Activated effector memory CD4-positive, alpha-beta T cell treated with Interleukin-2 at 50 U/mL for 16 hours (primary cell): ENCODE data around the gene IRS1.

ENCODE experiments used
- DNase-seq: peaks from one replicate; pipeline ENCODE4 v3.0.0-alpha.2; 2020

Gene IRS1

GRCh38 chr2:226720948-226721347 lies 78.7 kb downstream of the IRS1 start:
- DNase-seq: no peak

GRCh38 chr2:226717719-226718118 lies 81.9 kb downstream of the IRS1 start:
- DNase-seq: no peak

GRCh38 chr2:226716126-226716525 lies 83.5 kb downstream of the IRS1 start:
- DNase-seq: no peak

DNA sequence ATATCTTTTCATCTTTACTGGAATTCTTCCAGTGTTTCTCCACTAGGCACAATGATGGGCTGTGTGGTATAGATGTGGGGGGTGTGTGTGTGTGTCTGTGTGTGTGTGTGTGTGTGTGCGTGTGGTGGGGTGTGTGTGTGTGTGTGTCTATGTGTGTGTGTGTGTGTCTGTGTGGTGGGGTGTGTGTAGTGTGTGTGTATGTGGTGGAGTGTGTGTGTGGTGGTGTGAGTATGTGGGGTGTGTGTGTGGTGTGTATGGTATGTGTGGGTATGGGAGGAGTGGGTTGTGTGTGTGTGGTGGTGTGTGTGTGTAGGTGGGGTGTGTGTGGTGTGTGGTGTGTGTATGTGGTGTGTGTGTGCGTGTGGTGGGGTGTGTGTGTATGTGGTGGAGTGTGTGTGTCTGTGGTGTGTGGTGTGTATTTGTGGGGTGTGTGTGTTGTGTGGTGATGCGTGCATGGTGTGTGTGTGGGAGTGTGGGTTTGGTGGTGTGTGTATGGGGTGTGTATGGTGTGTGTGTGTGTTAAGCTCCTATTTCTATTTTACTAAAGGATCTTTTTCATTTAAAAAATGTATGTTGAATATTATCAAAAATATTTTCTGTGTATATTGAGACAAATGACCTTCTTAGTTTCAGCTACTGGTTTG lies 84.2 kb downstream of the IRS1 start:
- DNase-seq: no peak

DNA sequence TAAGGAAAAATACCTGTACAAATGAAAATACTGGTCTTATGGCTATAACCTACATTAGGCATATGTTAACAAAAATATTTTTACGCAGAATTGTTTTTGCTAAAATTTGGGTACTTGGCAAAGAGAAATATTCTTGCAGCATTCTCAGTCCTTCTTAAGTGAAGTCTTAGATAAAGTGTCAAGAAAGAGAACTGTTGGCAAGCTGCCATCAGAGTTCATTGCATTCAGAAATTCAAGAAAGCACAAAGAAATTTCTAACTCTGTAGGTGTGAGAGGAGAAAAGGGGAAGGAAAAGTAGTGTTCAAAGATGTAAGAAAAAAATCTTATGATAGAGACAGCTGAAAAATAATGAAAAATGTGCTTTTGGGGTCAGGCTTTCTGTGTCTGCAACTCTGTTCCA lies 86.7 kb downstream of the IRS1 start:
- no peak for DNase-seq

- DNase-seq: no peak
These were observed 87.9 kb downstream of the IRS1 start for GRCh38 chr2:226711606-226712296.

DNA sequence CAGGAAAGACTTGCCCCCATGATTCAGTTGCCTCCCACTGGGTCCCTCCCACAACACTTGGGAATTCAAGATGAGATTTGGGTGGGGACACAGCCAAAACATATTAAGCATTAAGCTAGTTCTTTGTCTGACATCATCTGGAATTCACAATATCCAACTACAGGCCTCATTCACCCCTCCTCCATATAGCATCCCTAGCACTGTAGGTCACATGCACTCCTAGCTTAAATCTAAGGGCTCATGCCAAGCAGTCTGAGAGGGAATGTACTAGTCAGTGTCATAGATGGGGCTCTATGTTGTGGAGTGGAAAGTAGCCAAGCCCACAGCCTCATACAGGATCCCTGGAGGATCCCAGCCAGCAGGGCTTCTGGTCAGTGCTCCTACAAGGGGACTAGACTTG lies 92.1 kb downstream of the IRS1 start:
- DNase-seq: no peak

GRCh38 chr2:226705965-226706364 lies 93.7 kb downstream of the IRS1 start:
- no peak for DNase-seq

DNA sequence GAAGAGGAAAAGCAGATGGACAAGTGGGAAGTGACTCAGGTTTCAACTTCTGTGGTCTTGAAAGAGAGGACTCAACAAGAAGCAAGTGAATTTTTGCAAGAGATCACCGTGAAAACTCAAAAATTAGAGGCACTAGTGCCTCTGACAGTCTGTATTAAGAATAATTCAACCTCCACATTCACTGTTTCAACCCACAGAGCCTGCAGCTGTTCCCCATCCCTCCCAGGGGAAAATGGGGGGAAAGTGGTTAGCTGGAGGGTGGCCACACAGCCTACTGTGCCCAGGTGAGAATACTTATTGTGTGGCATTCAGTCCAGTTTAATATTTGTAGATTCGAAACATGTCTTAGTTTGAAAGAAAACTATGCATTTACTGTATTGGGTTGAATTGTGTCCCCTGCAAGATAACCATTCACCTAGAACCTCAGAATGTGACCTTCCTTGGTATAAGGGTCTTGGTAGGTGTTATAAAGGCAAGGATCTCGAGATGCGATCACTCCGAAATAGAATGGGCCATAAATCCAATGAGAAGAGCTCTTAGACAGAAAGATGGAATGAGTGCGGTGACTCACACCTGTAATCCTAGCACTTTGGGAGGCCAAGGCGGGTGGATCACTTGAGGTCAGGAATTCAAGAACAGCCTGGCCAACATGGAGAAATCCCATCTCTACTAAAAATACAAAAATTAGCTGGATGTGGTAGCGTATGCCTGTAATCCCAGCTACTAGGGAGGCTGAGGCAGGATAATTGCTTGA lies 94.3 kb downstream of the IRS1 start:
- no peak for DNase-seq

GRCh38 chr2:226703514-226703913 lies 96.1 kb downstream of the IRS1 start:
- no peak for DNase-seq

- DNase-seq: no peak
These were observed 97.2 kb downstream of the IRS1 start for GRCh38 chr2:226702376-226702775.

- no peak for DNase-seq
These were observed 98.6 kb downstream of the IRS1 start for GRCh38 chr2:226701052-226701451.

- DNase-seq: no peak
These were observed 100.3 kb downstream of the IRS1 start for GRCh38 chr2:226699321-226699720.

DNA sequence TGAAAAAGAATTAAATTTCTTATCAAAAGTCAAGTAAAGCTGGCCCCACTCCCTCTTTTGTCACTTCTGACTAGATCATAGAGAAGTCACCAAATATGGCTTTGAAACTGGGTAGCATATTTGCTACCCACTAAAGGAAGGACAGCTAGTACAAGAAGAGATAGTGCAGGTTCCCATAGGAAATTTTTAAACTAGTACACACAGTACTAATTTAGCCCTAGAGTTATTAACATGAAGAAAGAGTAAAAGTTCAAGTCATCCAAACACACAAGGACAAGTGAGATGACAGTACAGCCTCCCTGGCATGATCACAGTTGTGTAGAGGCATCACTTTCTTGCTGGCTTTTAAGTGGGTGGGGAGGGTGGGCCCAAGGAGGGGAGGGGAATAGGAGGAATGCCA lies 100.9 kb downstream of the IRS1 start:
- DNase-seq: no peak

DNA sequence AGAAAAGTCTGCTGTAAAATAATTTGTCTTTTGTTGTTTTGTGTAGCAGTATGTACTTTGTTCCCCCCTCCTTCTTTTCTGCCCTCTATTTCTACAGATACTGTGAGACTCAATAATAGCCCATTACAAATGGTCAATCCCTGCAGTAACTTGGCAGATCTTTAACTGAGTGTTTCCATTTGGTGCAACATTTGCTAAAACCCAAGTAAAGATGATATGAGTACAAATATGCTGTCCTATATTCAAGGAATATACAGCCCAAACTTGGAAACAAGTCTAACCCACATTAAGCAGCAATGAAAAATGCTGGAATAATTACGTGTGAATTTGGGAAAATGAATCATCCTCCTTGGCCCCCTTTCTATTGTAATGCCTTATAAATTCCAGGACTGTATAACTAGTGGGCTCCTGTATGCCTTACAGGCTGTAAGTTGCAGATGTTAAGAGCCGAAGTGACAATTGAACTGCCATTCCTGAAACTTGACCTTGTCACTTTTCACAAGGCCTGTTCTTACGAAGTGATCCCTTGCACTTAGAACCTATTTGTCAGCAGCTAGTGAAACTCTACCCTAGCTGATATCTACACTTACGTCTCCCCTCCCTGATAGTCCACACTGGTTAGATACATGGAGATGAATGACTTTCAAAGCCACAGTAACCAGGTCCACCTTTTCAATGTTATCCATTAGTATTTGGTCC lies 104.9 kb downstream of the IRS1 start:
- no peak for DNase-seq

DNA sequence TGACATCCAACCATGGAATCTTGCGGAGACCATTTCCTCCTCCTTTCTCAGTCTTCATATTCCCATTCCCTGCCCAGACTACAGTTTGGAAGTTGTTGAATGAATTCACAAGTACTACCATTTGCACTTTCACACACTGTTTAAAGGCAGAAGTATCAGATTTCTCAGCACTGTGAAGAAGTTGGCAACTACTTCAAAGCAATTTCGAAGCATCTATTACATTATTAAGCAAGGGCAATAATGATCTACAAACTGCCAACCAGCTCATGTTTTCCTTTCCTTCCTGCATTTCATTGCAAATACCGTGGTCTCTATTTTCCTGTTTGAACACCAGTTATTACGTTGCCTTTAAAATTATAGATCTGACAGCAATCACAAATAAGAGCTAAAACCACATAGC lies 105.5 kb downstream of the IRS1 start:
- DNase-seq: no peak

GRCh38 chr2:226693521-226693920 lies 106.1 kb downstream of the IRS1 start:
- DNase-seq: no peak

- no peak for DNase-seq
These were observed 107.0 kb downstream of the IRS1 start for GRCh38 chr2:226692521-226693126.

GRCh38 chr2:226691255-226691654 lies 108.4 kb downstream of the IRS1 start:
- no peak for DNase-seq

DNA sequence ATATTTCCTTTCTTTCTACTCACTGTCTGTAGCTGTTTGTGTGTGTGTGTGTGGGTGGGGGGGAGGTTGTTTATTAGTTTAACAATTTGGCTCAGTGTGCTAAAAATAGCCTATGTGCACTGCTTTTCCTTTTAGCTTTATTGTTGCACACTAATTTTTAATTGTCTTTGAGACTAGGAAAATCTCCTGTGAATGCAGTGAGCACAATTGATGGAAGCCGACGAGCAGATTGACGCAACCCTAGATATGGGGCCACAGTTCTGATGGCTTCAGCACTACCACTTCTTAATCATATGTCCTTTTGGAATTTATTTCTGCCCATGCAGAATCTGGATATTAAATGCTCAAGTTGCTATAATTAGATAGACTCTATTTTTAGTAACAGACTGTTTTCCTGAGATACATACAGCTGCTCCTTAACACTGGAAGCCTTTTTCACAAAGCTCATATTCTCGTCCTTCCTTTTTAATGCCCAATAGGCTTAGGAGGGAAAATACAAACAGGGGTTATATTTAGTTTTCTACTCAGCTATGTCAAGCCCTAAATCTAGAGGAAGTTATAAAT lies 109.1 kb downstream of the IRS1 start:
- no peak for DNase-seq

- DNase-seq: no peak
These were observed 111.9 kb downstream of the IRS1 start for GRCh38 chr2:226687641-226688253.

DNA sequence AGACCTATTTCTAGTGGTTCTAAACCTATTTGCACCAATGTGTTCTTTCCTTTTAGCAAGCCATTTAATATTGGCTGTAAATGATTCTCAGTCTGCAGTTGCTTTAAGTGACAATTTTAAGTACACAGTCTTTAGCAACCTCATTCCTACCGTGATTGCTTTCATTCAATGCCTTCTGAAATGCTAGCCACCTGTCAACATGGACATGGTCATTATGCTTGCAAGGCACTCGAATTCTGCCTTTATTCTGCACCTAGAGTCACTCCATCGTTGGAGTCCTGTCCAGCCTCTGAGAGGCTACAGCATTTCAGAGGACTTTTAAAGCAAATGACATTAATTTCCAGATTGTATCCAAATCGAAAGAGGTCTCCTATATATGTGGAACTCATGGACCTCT lies 115.1 kb downstream of the IRS1 start:
- no peak for DNase-seq
